GM23338 (cell line): Measurements from ENCODE around the gene KRT75. TPM values are rescaled to one million over a fixed set of nuclear protein-coding genes. Genes with fewer than 3 reads are reported as not detected.
A peak's percentile ranks its signal among the peaks of the same experiment; 100 is the strongest.

ENCODE experiments used
- ATAC-seq: fragments of 200-7000 bp; cut with Tn5 transposase; 3 replicates; pipeline ENCODE4 v1.9.1; 2020
- DNase-seq: peaks from one replicate; pipeline ENCODE4 v3.0.0-alpha.2; 2015; ENCODE audit warnings: low spot score
- H2AFZ ChIP-seq: fragments of 200-600 bp; sonication (generic); 2 replicates; pipeline ENCODE4 v1.8.0; 2016; ENCODE audit warnings: antibody characterized with exemption, mild to moderate bottlenecking, moderate library complexity
- H3F3A ChIP-seq: fragments of 200-600 bp; sonication (generic); replicated peaks from 2 replicates; pipeline ENCODE4 v1.8.0; 2017; ENCODE audit warnings: antibody characterized with exemption, mixed run types, low read depth
- H3K27ac ChIP-seq: fragments of 200-600 bp; sonication (generic); 2 replicates; pipeline ENCODE4 v1.6.1; 2016; ENCODE audit warnings: low read depth
- H3K27me3 ChIP-seq: fragments of 200-600 bp; sonication (generic); 2 replicates; pipeline ENCODE4 v1.8.0; 2016; ENCODE audit warnings: mild to moderate bottlenecking, mixed run types, moderate library complexity; ENCODE audit not compliant: insufficient read depth
- H3K36me3 ChIP-seq: fragments of 200-600 bp; sonication (generic); 2 replicates; pipeline ENCODE4 v1.8.0; 2016; ENCODE audit warnings: mild to moderate bottlenecking; ENCODE audit not compliant: insufficient read depth
- H3K4me1 ChIP-seq: fragments of 200-600 bp; sonication (generic); 2 replicates; pipeline ENCODE4 v1.8.0; 2016; ENCODE audit warnings: mild to moderate bottlenecking, moderate library complexity; ENCODE audit not compliant: insufficient read depth
- H3K4me2 ChIP-seq: fragments of 200-600 bp; sonication (generic); 2 replicates; pipeline ENCODE4 v1.7.1; 2017; ENCODE audit warnings: mixed run types
- H3K4me3 ChIP-seq: fragments of 200-600 bp; sonication (generic); 2 replicates; pipeline ENCODE4 v1.6.1; 2016; ENCODE audit warnings: mixed run types
- H3K79me2 ChIP-seq: fragments of 200-600 bp; sonication (generic); replicated peaks from 2 replicates; pipeline ENCODE4 v1.8.0; 2017; ENCODE audit warnings: mild to moderate bottlenecking; ENCODE audit not compliant: insufficient read depth
- H3K9me2 ChIP-seq: fragments of 200-600 bp; sonication (generic); 2 replicates; pipeline ENCODE4 v1.8.0; 2017; ENCODE audit not compliant: insufficient read depth
- H4K20me1 ChIP-seq: fragments of 200-600 bp; sonication (generic); replicated peaks from 2 replicates; pipeline ENCODE4 v1.8.0; 2017; ENCODE audit warnings: mild to moderate bottlenecking; ENCODE audit not compliant: insufficient read depth
- H3K27ac Mint-ChIP-seq: 2 replicates; pipeline ENCODE4 v1.8.0; 2020; ENCODE audit warnings: inconsistent platforms, mild to moderate bottlenecking, moderate library complexity, mixed read lengths
- H3K27me3 Mint-ChIP-seq: 3 replicates; pipeline ENCODE4 v1.8.0; 2022; ENCODE audit warnings: low read depth, mild to moderate bottlenecking, moderate library complexity, mixed read lengths, inconsistent platforms; ENCODE audit not compliant: insufficient read depth, poor library complexity
- H3K36me3 Mint-ChIP-seq: 3 replicates; pipeline ENCODE4 v1.8.0; 2021; ENCODE audit warnings: low read depth, mild to moderate bottlenecking, inconsistent platforms, moderate library complexity, mixed read lengths
- H3K4me1 Mint-ChIP-seq: 3 replicates; pipeline ENCODE4 v1.8.0; 2020; ENCODE audit warnings: mild to moderate bottlenecking, inconsistent platforms, mixed read lengths
- H3K4me3 Mint-ChIP-seq: 3 replicates; pipeline ENCODE4 v1.8.0; 2021; ENCODE audit warnings: moderate library complexity, mild to moderate bottlenecking, inconsistent platforms, mixed read lengths
- H3K9me3 Mint-ChIP-seq: 3 replicates; pipeline ENCODE4 v1.8.0; 2020; ENCODE audit warnings: moderate library complexity, mild to moderate bottlenecking, inconsistent platforms, mixed read lengths
- CTCF ChIP-seq, 2 experiments: fragments of 200-600 bp in 1 of 2; sonication (generic) in 1 of 2; conservative IDR thresholded peaks; 2 replicates each; pipeline versions ENCODE4 v1.5.1 to v1.6.1; 2016 to 2017; ENCODE audit warnings: antibody characterized with exemption in 2 of 2, low read depth in 2 of 2, mild to moderate bottlenecking in 2 of 2, moderate library complexity in 1 of 2
- ETS1 ChIP-seq: IDR thresholded peaks from 2 replicates; pipeline ENCODE4 v1.6.1; 2016; ENCODE audit warnings: antibody characterized with exemption
- NANOG ChIP-seq: IDR thresholded peaks from 2 replicates; pipeline ENCODE4 v1.6.1; 2016; ENCODE audit warnings: antibody characterized with exemption, borderline replicate concordance
- REST ChIP-seq: IDR thresholded peaks from one replicate; pipeline ENCODE4 v1.6.1; 2018; ENCODE audit warnings: antibody characterized with exemption; ENCODE audit not compliant: unreplicated experiment
- ZNF331 ChIP-seq: fragments of 250-450 bp; sonication (Bioruptor Pico); IDR thresholded peaks from 2 replicates; pipeline ENCODE4 v1.5.0; 2020; ENCODE audit warnings: low read depth, mild to moderate bottlenecking, moderate library complexity
- polyA plus RNA-seq: library from polyadenylated mRNA; unstranded; fragments of >200 nt; fragmentation: Nextera tagmentation; extraction: Ambion mirVana; gene quantifications from 2 replicates; pipeline ENCODE4 v1.2.1, GENCODE V29; 2016
- total RNA-seq: library from RNA; depleted of rRNA; stranded (reverse); fragments of >200 nt; shearing (Covaris generic); gene quantifications from 2 replicates; pipeline ENCODE4 v1.2.3, GENCODE V29; 2014

The KRT75 gene
- total and polyA plus RNA-seq, 2 experiments from 2014 or later, result not detected

- H3K27me3 Mint-ChIP-seq, result peaks cover 3% of the 10 kb centered on the region
- DNase-seq (no peak), ATAC-seq (no peak)
- Histone ChIP-seq H3K4me1 (no peaks in the 10 kb centered on the region), H3K4me2 (no peak overlapping the region), H3K36me3 (no peaks in the 10 kb centered on the region), H3K4me3 (no peak overlapping the region), H3K79me2 (no peaks in the 10 kb centered on the region), H2AFZ (no peak overlapping the region), H4K20me1 (no peaks in the 10 kb centered on the region), H3F3A (no peaks in the 10 kb centered on the region), H3K27me3 (no peaks in the 10 kb centered on the region), H3K9me2 (no peaks in the 10 kb centered on the region), H3K27ac (no peak overlapping the region)
- no peaks in the 10 kb centered on the region for H3K4me1 Mint-ChIP-seq
- no peaks in the 10 kb centered on the region for H3K36me3 Mint-ChIP-seq
- no peak overlapping the region for H3K4me3 Mint-ChIP-seq
- no peak for TF ChIP-seq REST
- TF ChIP-seq NANOG, result no peak
- no peak for TF ChIP-seq ETS1
- no peaks in the 10 kb centered on the region for H3K9me3 Mint-ChIP-seq
- no peak overlapping the region for H3K27ac Mint-ChIP-seq
These were observed 53.0 kb downstream of the KRT75 start for GRCh38 chr12:52381206-52381605.

- Histone ChIP-seq H3K36me3 (no peaks in the 10 kb centered on the region), H4K20me1 (no peaks in the 10 kb centered on the region), H3K4me2 (no peak overlapping the region), H3F3A (no peaks in the 10 kb centered on the region), H3K27me3 (no peaks in the 10 kb centered on the region), H3K4me1 (no peaks in the 10 kb centered on the region), H3K9me2 (no peaks in the 10 kb centered on the region), H3K4me3 (no peak overlapping the region), H3K79me2 (no peaks in the 10 kb centered on the region), H3K27ac (no peak overlapping the region), H2AFZ (no peak overlapping the region)
- DNase-seq (peak; percentile 54), ATAC-seq (peak; percentile 94)
- Mint-ChIP-seq H3K27ac (no peak overlapping the region), H3K9me3 (no peaks in the 10 kb centered on the region), H3K36me3 (no peaks in the 10 kb centered on the region), H3K4me1 (no peaks in the 10 kb centered on the region), H3K27me3 (peaks cover 3% of the 10 kb centered on the region), H3K4me3 (no peak overlapping the region)
- no peak for TF ChIP-seq ZNF331 (CRISPR knock-in tag)
- peak; percentile 61 to 71 for TF ChIP-seq CTCF (conservative IDR thresholded peaks at IDR 0.05; ENCODE audit: low read depth in 2 of 2)
These were observed 53.9 kb downstream of the KRT75 start for GRCh38 chr12:52380271-52380694.
